ENCODE results near the gene SMIM36.

GRCh38 chr17:55462711-55463110 is 48.5 kb downstream of the SMIM36 start:
- TF ChIP-seq PATZ1 (CRISPR knock-in tag; IDR thresholded peaks at IDR 0.05; ENCODE audit: borderline replicate concordance) (no peak), GLIS3 (CRISPR knock-in tag; IDR thresholded peaks at IDR 0.05) (no peak), TOX (CRISPR knock-in tag; IDR thresholded peaks at IDR 0.05; ENCODE audit: borderline replicate concordance) (no peak), PPARA (CRISPR knock-in tag; IDR thresholded peaks at IDR 0.05; ENCODE audit: borderline replicate concordance) (no peak), ZFP3 (CRISPR knock-in tag; IDR thresholded peaks at IDR 0.05) (no peak), ZFP30 (CRISPR knock-in tag; IDR thresholded peaks at IDR 0.05) (no peak), ARNTL (CRISPR knock-in tag; IDR thresholded peaks at IDR 0.05; ENCODE audit: borderline replicate concordance, low read depth) (no peak), RARB (CRISPR knock-in tag; IDR thresholded peaks at IDR 0.05) (no peak)
